Stimulated activated naive CD8-positive, alpha-beta T cell treated with anti-CD3 and anti-CD28 coated beads, Interleukin-15, Interleukin-2, amounts not matched to agents 100 ng/mL and 50 ng/mL, for 24 hours (primary cell): ENCODE measurements around the gene SLC1A1.

Experiments used
- H3K27ac Mint-ChIP-seq: one replicate; pipeline ENCODE4 v1.8.0; 2021; ENCODE audit warnings: mild to moderate bottlenecking, mixed read lengths
- H3K27me3 Mint-ChIP-seq: one replicate; pipeline ENCODE4 v1.8.0; 2021; ENCODE audit warnings: mixed read lengths
- H3K36me3 Mint-ChIP-seq: one replicate; pipeline ENCODE4 v1.8.0; 2021; ENCODE audit warnings: low read depth, mixed read lengths
- H3K4me1 Mint-ChIP-seq: one replicate; pipeline ENCODE4 v1.8.0; 2021; ENCODE audit warnings: low read depth, mixed read lengths
- H3K4me3 Mint-ChIP-seq: one replicate; pipeline ENCODE4 v1.8.0; 2021; ENCODE audit warnings: mild to moderate bottlenecking, mixed read lengths
- H3K9me3 Mint-ChIP-seq: one replicate; pipeline ENCODE4 v1.8.0; 2021; ENCODE audit warnings: mixed read lengths

The SLC1A1 gene

GRCh38 chr9:4489919-4490704, at the start of gene SLC1A1:
Gene SLC1A1 (plus strand): TSS chr9:4490468. CDS start chr9:4490680, 212 bp downstream.
- Mint-ChIP-seq H3K27me3 (peaks cover 49% of the 10 kb centered on the region), H3K4me3 (peak within 1 kb of the TSS; percentile 78), H3K36me3 (no peaks in the 10 kb centered on the region), H3K9me3 (no peaks in the 10 kb centered on the region), H3K4me1 (peaks cover 17% of the 10 kb centered on the region), H3K27ac (no peak within 1 kb of the TSS)

DNA sequence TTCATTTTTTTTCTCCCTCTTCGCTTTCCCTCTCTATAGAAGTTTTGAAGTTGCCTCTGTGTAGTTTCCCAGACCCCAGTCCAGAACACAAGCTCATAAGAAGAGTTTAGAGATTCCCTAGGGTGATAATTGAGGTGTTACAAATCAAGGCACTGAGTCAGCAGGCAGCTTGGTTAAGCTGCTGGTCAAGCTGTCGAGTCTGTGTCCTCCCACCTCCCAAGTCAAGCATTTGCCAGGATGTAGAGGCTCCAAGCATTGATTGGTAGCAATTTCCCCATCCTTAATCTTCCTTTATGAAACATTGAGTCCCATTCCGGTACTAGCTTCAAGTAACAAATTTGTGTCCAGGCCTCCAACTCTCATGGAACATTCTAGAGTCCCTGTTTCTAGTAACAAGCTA, 47.5 kb upstream of the SLC1A1 start:
- H3K27me3 Mint-ChIP-seq = peaks cover 29% of the 10 kb centered on the region
- H3K9me3 Mint-ChIP-seq = peaks cover 16% of the 10 kb centered on the region
- no peak overlapping the region for H3K27ac Mint-ChIP-seq
- H3K4me1 Mint-ChIP-seq = no peaks in the 10 kb centered on the region
- H3K36me3 Mint-ChIP-seq = peaks cover 7% of the 10 kb centered on the region
- H3K4me3 Mint-ChIP-seq = no peak overlapping the region

DNA sequence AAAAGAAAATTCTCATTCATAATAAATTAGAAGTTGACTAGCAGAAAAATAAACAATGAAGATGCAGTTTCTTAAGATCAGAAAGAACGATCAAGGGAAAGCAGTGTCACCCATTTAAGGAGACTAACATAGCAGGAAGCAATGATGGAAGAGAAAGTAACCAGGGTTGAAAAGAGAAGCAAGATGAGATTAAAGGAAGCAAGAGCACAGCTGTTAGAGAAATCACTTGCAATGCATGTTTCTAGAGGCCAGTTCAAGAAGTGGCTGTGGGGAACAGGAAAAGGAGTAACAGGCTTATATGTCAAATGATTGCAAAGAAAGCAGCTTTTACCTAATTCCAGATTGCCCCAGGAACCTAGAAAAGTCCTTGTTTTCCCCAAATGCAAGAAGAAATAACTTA, 46.8 kb upstream of the SLC1A1 start:
- Mint-ChIP-seq H3K27me3 (peaks cover 29% of the 10 kb centered on the region), H3K36me3 (peaks cover 7% of the 10 kb centered on the region), H3K9me3 (peaks cover 16% of the 10 kb centered on the region), H3K4me3 (no peak overlapping the region), H3K27ac (no peak overlapping the region), H3K4me1 (no peaks in the 10 kb centered on the region)

GRCh38 chr9:4461437-4461836, 28.8 kb upstream of the SLC1A1 start:
- Mint-ChIP-seq H3K9me3 (peaks cover 3% of the 10 kb centered on the region), H3K4me1 (no peaks in the 10 kb centered on the region), H3K36me3 (no peaks in the 10 kb centered on the region), H3K4me3 (no peak overlapping the region), H3K27ac (no peak overlapping the region), H3K27me3 (no peaks in the 10 kb centered on the region)

GRCh38 chr9:4463824-4464223, 26.4 kb upstream of the SLC1A1 start:
- no peaks in the 10 kb centered on the region for H3K27me3 Mint-ChIP-seq
- H3K27ac Mint-ChIP-seq = no peak overlapping the region
- H3K4me3 Mint-ChIP-seq = no peak overlapping the region
- H3K4me1 Mint-ChIP-seq = no peaks in the 10 kb centered on the region
- H3K36me3 Mint-ChIP-seq = no peaks in the 10 kb centered on the region
- peaks cover 3% of the 10 kb centered on the region for H3K9me3 Mint-ChIP-seq

GRCh38 chr9:4464911-4465513, 25.3 kb upstream of the SLC1A1 start:
- H3K27ac Mint-ChIP-seq = no peak overlapping the region
- peaks cover 3% of the 10 kb centered on the region for H3K9me3 Mint-ChIP-seq
- no peaks in the 10 kb centered on the region for H3K27me3 Mint-ChIP-seq
- no peaks in the 10 kb centered on the region for H3K4me1 Mint-ChIP-seq
- H3K4me3 Mint-ChIP-seq = no peak overlapping the region
- no peaks in the 10 kb centered on the region for H3K36me3 Mint-ChIP-seq

GRCh38 chr9:4465910-4466309, 24.4 kb upstream of the SLC1A1 start:
- no peaks in the 10 kb centered on the region for H3K36me3 Mint-ChIP-seq
- no peaks in the 10 kb centered on the region for H3K27me3 Mint-ChIP-seq

DNA sequence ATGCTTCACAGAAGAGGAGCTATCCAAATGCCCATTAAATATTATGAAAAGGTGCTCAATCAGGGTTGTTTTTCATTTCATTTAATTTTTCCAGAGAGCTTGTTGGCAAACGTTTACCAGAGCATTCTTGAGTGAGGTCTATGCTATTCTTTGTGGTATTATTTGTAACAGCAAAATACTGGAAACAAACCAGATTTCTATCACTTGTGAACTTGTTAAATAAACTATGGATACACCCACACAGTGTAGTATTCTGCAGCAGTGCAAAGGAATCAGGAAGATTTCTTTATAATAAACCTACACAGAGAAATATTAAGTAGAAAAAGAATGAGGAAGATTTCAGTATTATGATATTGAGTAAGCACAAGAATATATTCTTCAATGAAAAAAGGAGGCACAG, 15.0 kb upstream of the SLC1A1 start:
- no peak overlapping the region for H3K27ac Mint-ChIP-seq
- peaks cover 7% of the 10 kb centered on the region for H3K27me3 Mint-ChIP-seq
- H3K4me3 Mint-ChIP-seq = no peak overlapping the region
- no peaks in the 10 kb centered on the region for H3K9me3 Mint-ChIP-seq
- H3K36me3 Mint-ChIP-seq = no peaks in the 10 kb centered on the region
- no peaks in the 10 kb centered on the region for H3K4me1 Mint-ChIP-seq

More at GRCh38 chr9:4465910-4466309, 24.4 kb upstream of the SLC1A1 start:
- Mint-ChIP-seq H3K9me3 (peaks cover 3% of the 10 kb centered on the region), H3K27ac (no peak overlapping the region), H3K4me3 (no peak overlapping the region), H3K4me1 (no peaks in the 10 kb centered on the region)

DNA sequence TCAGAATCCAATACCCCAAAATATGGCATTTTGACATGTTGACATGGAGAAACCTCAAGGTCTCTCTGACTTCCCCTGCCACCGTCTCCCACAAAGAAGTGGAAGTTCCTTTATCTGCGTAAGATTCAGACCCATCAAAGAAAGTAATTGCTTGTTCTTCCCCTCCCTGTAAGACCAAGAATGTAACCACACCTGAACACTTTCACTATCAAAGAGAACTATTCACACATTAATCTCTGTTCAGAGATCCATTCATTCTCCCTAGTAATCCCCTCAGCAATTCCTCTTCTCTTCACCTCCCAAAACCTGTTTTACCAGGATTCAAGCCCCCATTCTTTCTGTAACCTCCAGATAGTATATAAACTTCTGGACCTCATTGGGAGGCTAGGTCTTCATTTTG, 4.1 kb upstream of the SLC1A1 start:
- no peak overlapping the region for H3K4me3 Mint-ChIP-seq
- H3K27ac Mint-ChIP-seq = no peak overlapping the region
- no peaks in the 10 kb centered on the region for H3K9me3 Mint-ChIP-seq
- no peaks in the 10 kb centered on the region for H3K36me3 Mint-ChIP-seq
- peaks cover 11% of the 10 kb centered on the region for H3K4me1 Mint-ChIP-seq
- H3K27me3 Mint-ChIP-seq = peaks cover 22% of the 10 kb centered on the region

- Mint-ChIP-seq H3K9me3 (no peaks in the 10 kb centered on the region), H3K4me1 (peaks cover 17% of the 10 kb centered on the region), H3K27me3 (peaks cover 44% of the 10 kb centered on the region), H3K36me3 (no peaks in the 10 kb centered on the region), H3K4me3 (peak overlapping the region; percentile 78), H3K27ac (no peak overlapping the region)
These were observed 728 bp upstream of the SLC1A1 start for GRCh38 chr9:4489562-4489918.

DNA sequence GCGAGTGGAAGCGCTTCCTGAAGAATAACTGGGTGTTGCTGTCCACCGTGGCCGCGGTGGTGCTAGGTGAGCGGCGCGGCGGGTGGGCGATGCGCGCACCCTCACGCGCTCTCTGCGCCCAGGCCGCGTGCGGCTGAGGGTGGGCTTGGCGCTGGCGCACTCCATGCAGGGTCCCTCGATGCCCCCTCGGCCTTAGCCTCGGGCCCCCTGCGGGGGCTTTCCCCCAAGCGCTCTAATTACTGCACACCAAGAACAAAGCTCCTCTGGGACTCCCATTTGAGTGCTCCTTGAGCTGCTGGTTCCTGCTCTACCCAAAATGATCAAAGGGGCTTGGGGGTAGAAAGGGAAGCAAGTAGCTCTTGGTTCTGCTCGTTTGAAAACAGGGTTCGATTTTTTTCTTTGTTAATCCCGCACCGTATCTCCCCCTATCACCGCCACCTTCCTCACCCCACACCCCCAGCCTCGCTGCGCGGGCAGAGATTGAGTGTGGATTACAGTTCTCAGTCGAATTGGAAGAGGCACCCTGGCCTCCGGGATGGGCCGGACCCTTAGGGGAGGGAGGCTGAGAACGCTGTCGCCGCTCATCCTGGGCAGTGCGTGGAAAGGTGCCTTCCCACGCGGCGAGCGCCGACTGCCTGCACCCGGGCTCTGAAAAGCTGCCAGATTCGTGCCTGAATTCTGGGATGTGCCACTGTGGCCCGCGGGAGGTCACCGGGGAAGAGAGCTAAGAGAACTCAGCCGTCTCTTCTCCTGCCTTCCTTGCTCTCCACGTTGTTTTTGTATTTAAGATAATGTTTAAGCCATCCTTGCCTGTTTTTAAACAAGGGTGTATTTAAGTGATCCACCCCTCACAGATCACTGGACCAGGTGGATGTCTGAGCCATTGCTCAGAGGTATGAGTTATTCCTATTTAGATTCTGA, 697 bp downstream of the SLC1A1 start:
- H3K27ac Mint-ChIP-seq = no peak overlapping the region
- H3K27me3 Mint-ChIP-seq = peaks cover 57% of the 10 kb centered on the region
- no peaks in the 10 kb centered on the region for H3K9me3 Mint-ChIP-seq
- peaks cover 17% of the 10 kb centered on the region for H3K4me1 Mint-ChIP-seq
- H3K4me3 Mint-ChIP-seq = peak overlapping the region; percentile 78
- no peaks in the 10 kb centered on the region for H3K36me3 Mint-ChIP-seq

DNA sequence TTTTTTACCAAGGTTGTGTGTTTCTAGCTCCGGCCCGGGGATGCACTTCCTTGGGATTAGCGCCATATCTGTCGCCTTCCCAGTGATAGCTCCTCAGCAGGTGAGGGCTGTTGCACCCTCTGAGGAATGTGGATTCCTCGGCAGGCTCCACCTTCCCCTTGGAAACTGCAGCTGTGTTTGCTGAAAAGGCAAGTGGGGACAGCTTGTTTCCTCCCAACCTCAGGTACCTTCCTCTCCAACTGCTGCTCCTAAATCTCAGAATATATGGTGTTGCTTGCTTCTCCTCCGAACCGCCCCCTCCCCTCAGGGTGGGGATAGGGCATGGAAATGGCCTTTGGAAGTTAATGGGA, 1.3 kb downstream of the SLC1A1 start:
- Mint-ChIP-seq H3K9me3 (no peaks in the 10 kb centered on the region), H3K36me3 (no peaks in the 10 kb centered on the region), H3K4me3 (peak overlapping the region; percentile 78), H3K4me1 (peaks cover 10% of the 10 kb centered on the region), H3K27me3 (peaks cover 60% of the 10 kb centered on the region), H3K27ac (no peak overlapping the region)

GRCh38 chr9:4494332-4494731, 4.1 kb downstream of the SLC1A1 start:
- no peaks in the 10 kb centered on the region for H3K9me3 Mint-ChIP-seq
- H3K27me3 Mint-ChIP-seq = peaks cover 54% of the 10 kb centered on the region
- H3K4me1 Mint-ChIP-seq = peaks cover 10% of the 10 kb centered on the region
- H3K36me3 Mint-ChIP-seq = no peaks in the 10 kb centered on the region
- no peak overlapping the region for H3K27ac Mint-ChIP-seq
- no peak overlapping the region for H3K4me3 Mint-ChIP-seq

DNA sequence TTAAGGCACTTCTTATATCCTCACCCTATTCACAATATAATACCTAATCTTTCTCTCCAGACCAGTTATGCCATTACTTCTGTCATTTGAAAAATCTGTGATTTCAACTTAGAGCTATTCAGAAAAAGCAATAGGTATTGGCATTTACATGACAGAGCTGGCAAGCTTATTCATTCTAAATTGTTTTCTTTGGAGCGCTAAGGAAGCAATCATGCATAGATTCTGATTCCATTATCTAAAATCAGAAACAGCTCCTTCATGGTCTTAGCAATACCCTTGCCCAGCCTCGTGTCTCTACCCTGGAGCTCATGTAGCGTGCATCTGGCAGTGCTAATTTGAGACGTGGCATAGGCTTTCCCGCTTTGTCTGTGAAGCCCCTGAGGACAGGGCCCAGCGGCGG, 4.5 kb downstream of the SLC1A1 start:
- no peaks in the 10 kb centered on the region for H3K36me3 Mint-ChIP-seq
- no peaks in the 10 kb centered on the region for H3K9me3 Mint-ChIP-seq
- H3K4me1 Mint-ChIP-seq = peaks cover 10% of the 10 kb centered on the region
- H3K4me3 Mint-ChIP-seq = no peak overlapping the region
- peaks cover 49% of the 10 kb centered on the region for H3K27me3 Mint-ChIP-seq
- H3K27ac Mint-ChIP-seq = no peak overlapping the region

DNA sequence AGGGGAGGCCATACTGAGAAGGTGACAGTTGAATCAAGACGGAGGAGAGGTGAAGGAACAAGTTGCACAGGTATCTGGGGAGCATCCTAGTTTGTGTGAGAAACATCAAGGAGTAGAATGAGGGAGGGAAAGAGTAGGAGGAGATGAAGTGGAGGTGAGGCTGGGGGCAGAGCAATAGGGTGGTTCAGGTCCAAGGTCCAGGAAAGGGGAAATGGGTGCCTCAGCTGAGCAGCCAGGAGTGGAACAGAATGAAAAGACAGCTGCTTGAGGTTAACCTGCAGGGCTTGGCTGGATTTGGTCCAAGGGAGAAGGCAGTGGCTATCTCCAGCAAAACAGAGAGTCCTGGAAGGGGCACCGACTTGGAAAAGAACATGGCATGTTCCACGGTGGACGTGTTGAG, 5.3 kb downstream of the SLC1A1 start:
- peaks cover 47% of the 10 kb centered on the region for H3K27me3 Mint-ChIP-seq
- no peaks in the 10 kb centered on the region for H3K9me3 Mint-ChIP-seq
- peaks cover 10% of the 10 kb centered on the region for H3K4me1 Mint-ChIP-seq
- no peak overlapping the region for H3K4me3 Mint-ChIP-seq
- H3K36me3 Mint-ChIP-seq = no peaks in the 10 kb centered on the region
- H3K27ac Mint-ChIP-seq = no peak overlapping the region
